GM23248 (cell line): ENCODE results near the gene TMOD4. TPM values are rescaled to one million over a fixed set of nuclear protein-coding genes. Genes with fewer than 3 reads are reported as not detected.
A peak's percentile ranks its signal among the peaks of the same experiment; 100 is the strongest.

Experiments used
- DNase-seq: peaks from one replicate; pipeline ENCODE4 v3.0.0-alpha.2; 2015
- H2AFZ ChIP-seq: fragments of 200-600 bp; sonication (generic); 2 replicates; pipeline ENCODE4 v1.6.1; 2016; ENCODE audit warnings: antibody characterized with exemption
- H3F3A ChIP-seq: fragments of 200-600 bp; sonication (generic); 2 replicates; pipeline ENCODE4 v1.6.1; 2016; ENCODE audit warnings: mild to moderate bottlenecking, antibody characterized with exemption, mixed run types; ENCODE audit not compliant: insufficient read depth
- H3K27ac ChIP-seq: fragments of 200-600 bp; sonication (generic); 2 replicates; pipeline ENCODE4 v1.5.1; 2016; ENCODE audit warnings: mild to moderate bottlenecking
- H3K27me3 ChIP-seq: fragments of 200-600 bp; sonication (generic); replicated peaks from 2 replicates; pipeline ENCODE4 v1.6.1; 2016; ENCODE audit warnings: mild to moderate bottlenecking; ENCODE audit not compliant: insufficient read depth
- H3K36me3 ChIP-seq: fragments of 200-600 bp; sonication (generic); 2 replicates; pipeline ENCODE4 v1.6.1; 2016; ENCODE audit warnings: low read depth, mild to moderate bottlenecking
- H3K4me1 ChIP-seq: fragments of 200-600 bp; sonication (generic); 2 replicates; pipeline ENCODE4 v1.6.1; 2016; ENCODE audit warnings: mild to moderate bottlenecking; ENCODE audit not compliant: insufficient read depth
- H3K4me2 ChIP-seq: fragments of 200-600 bp; sonication (generic); one replicate; pipeline ENCODE4 v1.6.1; 2016; ENCODE audit warnings: mild to moderate bottlenecking; ENCODE audit not compliant: unreplicated experiment
- H3K4me3 ChIP-seq: fragments of 200-600 bp; sonication (generic); 2 replicates; pipeline ENCODE4 v1.5.1; 2016; ENCODE audit warnings: mild to moderate bottlenecking
- H3K79me2 ChIP-seq: fragments of 200-600 bp; sonication (generic); 2 replicates; pipeline ENCODE4 v1.6.1; 2016; ENCODE audit warnings: mild to moderate bottlenecking; ENCODE audit not compliant: insufficient read depth
- H3K9ac ChIP-seq: fragments of 200-600 bp; sonication (generic); 2 replicates; pipeline ENCODE4 v1.6.1; 2016; ENCODE audit warnings: mild to moderate bottlenecking
- H3K9me2 ChIP-seq: fragments of 200-600 bp; sonication (generic); 2 replicates; pipeline ENCODE4 v1.6.1; 2016; ENCODE audit warnings: mixed run types, mild to moderate bottlenecking, moderate library complexity; ENCODE audit not compliant: insufficient read depth
- H3K9me3 ChIP-seq: fragments of 200-600 bp; sonication (generic); one replicate; pipeline ENCODE4 v1.6.1; 2017; ENCODE audit warnings: low read depth
- H4K20me1 ChIP-seq: fragments of 200-600 bp; sonication (generic); 2 replicates; pipeline ENCODE4 v1.6.0; 2016; ENCODE audit not compliant: insufficient read depth
- EZH2 ChIP-seq: fragments of 200-600 bp; sonication (generic); IDR thresholded peaks from 2 replicates; pipeline ENCODE4 v1.6.1; 2018; ENCODE audit warnings: antibody characterized with exemption, mild to moderate bottlenecking; ENCODE audit not compliant: insufficient read depth, poor library complexity, severe bottlenecking
- EZH2phosphoT487 ChIP-seq: fragments of 200-600 bp; sonication (generic); IDR thresholded peaks from 2 replicates; pipeline ENCODE4 v1.6.1; 2018; ENCODE audit warnings: antibody characterized with exemption, moderate library complexity, mild to moderate bottlenecking, low read depth; ENCODE audit not compliant: insufficient read depth
- WGBS, 2 experiments: methylation state at CpG; one replicate each; pipeline ENCODE4 v1.1.6; 2015 to 2017; ENCODE audit warnings: low lambda C conversion rate in 2 of 2, low coverage in 1 of 2; ENCODE audit errors: missing lambda C conversion rate in 2 of 2; 5-methylcytosine and 5-hydroxymethylcytosine counted together
- in situ Hi-C: fragments of 300-500 bp; cut with MboI; formaldehyde crosslinking; loops from 2 replicates; pipeline ENCODE4 v1.15.0; 2020
- polyA plus RNA-seq: library from polyadenylated mRNA; unstranded; fragments of >200 nt; fragmentation: Nextera tagmentation; extraction: Ambion mirVana; gene quantifications from 2 replicates; pipeline ENCODE4 v1.2.1, GENCODE V29; 2016
- total RNA-seq: library from RNA; depleted of rRNA; stranded (reverse); fragments of >200 nt; shearing (Covaris generic); gene quantifications from 2 replicates; pipeline ENCODE4 v1.2.3, GENCODE V29; 2014

TMOD4 gene
- total and polyA plus RNA-seq, 2 experiments from 2014 or later: not detected

- no peaks in the 10 kb centered on the region for H3K27me3 ChIP-seq
- in situ Hi-C loops: no loop called here
- H3K27ac ChIP-seq: no peak overlapping the region
- no peaks in the 10 kb centered on the region for H3K79me2 ChIP-seq
- no peaks in the 10 kb centered on the region for H3K4me1 ChIP-seq
- H3K9me3 ChIP-seq: no peaks in the 10 kb centered on the region
- no peak overlapping the region for H3K9ac ChIP-seq
- peaks cover 15% of the 10 kb centered on the region; the same call in 1 of the 2 replicates for H3K36me3 ChIP-seq
- TF ChIP-seq EZH2phosphoT487 (no peak), EZH2 (no peak)
- no peak overlapping the region for H3K4me2 ChIP-seq
- H3K4me3 ChIP-seq: no peak overlapping the region
- H3K9me2 ChIP-seq: no peaks in the 10 kb centered on the region
- 83 to 84% methylated on average over 6 of the region's 6 CpGs for WGBS, 2 experiments
- H4K20me1 ChIP-seq: no peaks in the 10 kb centered on the region
- H3F3A ChIP-seq: 0 out of 2 replicates have a peak, but pooled peaks cover 5% of the 10 kb centered on the region
- no peak for DNase-seq
- H2AFZ ChIP-seq: no peak overlapping the region
Observed at GRCh38 chr1:151157067-151157531, 18.7 kb downstream of the TMOD4 start.

- Histone ChIP-seq H3K27ac (no peak within 1 kb of the TSS), H3K9me3 (no peaks in the 10 kb centered on the region), H3K79me2 (no peaks in the 10 kb centered on the region), H3K9me2 (no peaks in the 10 kb centered on the region), H3K9ac (no peak within 1 kb of the TSS), H3K4me3 (no peak within 1 kb of the TSS), H3F3A (0 out of 2 replicates have a peak, but pooled peaks cover 5% of the 10 kb centered on the region), H3K36me3 (peaks cover 12% of the 10 kb centered on the region; the same call in 1 of the 2 replicates), H3K4me1 (no peaks in the 10 kb centered on the region), H2AFZ (no peak within 1 kb of the TSS), H4K20me1 (no peaks in the 10 kb centered on the region), H3K27me3 (no peaks in the 10 kb centered on the region), H3K4me2 (no peak within 1 kb of the TSS)
- in situ Hi-C loops: no loop called here
- TF ChIP-seq EZH2phosphoT487 (no peak), EZH2 (no peak)
- WGBS, 2 experiments: 56 to 61% methylated on average over 4 of the region's 4 CpGs
- DNase-seq: no peak
Observed at GRCh38 chr1:151156515-151156819, 19.3 kb downstream of the TMOD4 start, which contains the start of gene TNFAIP8L2. Gene TNFAIP8L2 (plus strand): TSS chr1:151156649. CDS start chr1:151158698, 2,049 bp downstream.

- Histone ChIP-seq H4K20me1 (no peaks in the 10 kb centered on the region), H3K4me2 (peak overlapping the region; percentile 94), H3F3A (peaks cover 8% of the 10 kb centered on the region), H3K27ac (peak overlapping the region; percentile 58; the same call in 1 of the 2 replicates), H3K9me2 (no peaks in the 10 kb centered on the region), H3K27me3 (no peaks in the 10 kb centered on the region), H3K9me3 (no peaks in the 10 kb centered on the region), H3K4me1 (0 out of 2 replicates have a peak, but pooled peaks cover 7% of the 10 kb centered on the region), H3K79me2 (no peaks in the 10 kb centered on the region), H2AFZ (0 out of 2 replicates have a peak overlapping the region, but pooled peaks have one; percentile 93), H3K4me3 (no peak overlapping the region), H3K9ac (peak overlapping the region; percentile 76; the same call in 1 of the 2 replicates), H3K36me3 (no peaks in the 10 kb centered on the region)
- in situ Hi-C loops: no loop called here
- no peak for DNase-seq
- 80 to 92% methylated on average over 2 of the region's 2 CpGs for WGBS, 2 experiments
- TF ChIP-seq EZH2phosphoT487 (no peak), EZH2 (no peak)
Observed at GRCh38 chr1:151147665-151148064, 28.1 kb downstream of the TMOD4 start.

- Histone ChIP-seq H3K79me2 (no peaks in the 10 kb centered on the region), H2AFZ (peak overlapping the region; percentile 93), H3K36me3 (no peaks in the 10 kb centered on the region), H3K4me3 (peak overlapping the region; percentile 82), H3K9me3 (no peaks in the 10 kb centered on the region), H3K27ac (peak overlapping the region; percentile 58), H3K9ac (peak overlapping the region; percentile 76), H3F3A (peaks cover 8% of the 10 kb centered on the region), H3K27me3 (no peaks in the 10 kb centered on the region), H3K4me2 (peak overlapping the region; percentile 94), H3K4me1 (0 out of 2 replicates have a peak, but pooled peaks cover 7% of the 10 kb centered on the region), H4K20me1 (no peaks in the 10 kb centered on the region), H3K9me2 (no peaks in the 10 kb centered on the region)
- 15 to 16% methylated on average over 7 of the region's 7 CpGs for WGBS, 2 experiments
- peak; percentile 56 for DNase-seq
- in situ Hi-C loops: no loop called here
- TF ChIP-seq EZH2: no peak
- no peak for TF ChIP-seq EZH2phosphoT487
Observed at GRCh38 chr1:151147132-151147503, 28.7 kb downstream of the TMOD4 start.
